Psoas muscle (tissue), 8 donors: Measurements from ENCODE around the gene TRDMT1. TPM values are rescaled to one million over a fixed set of nuclear protein-coding genes. Genes with fewer than 3 reads are reported as not detected.
"Not testable (repeated sequence)": the region's sequence is repeated elsewhere in the genome, so short reads cannot be mapped to it uniquely, and the experiment has no call there.

Source experiments
- ATAC-seq, 4 donors: fragments of 200-7000 bp; cut with Tn5 transposase; one replicate each; pipeline ENCODE4 v1.9.1; 2020; ENCODE audit warnings: moderate library complexity in 3 of 4, mild to moderate bottlenecking in 2 of 4
- DNase-seq, 2 donors: peaks; one replicate each; pipeline ENCODE4 v3.0.0-alpha.2; 2020
- H3K27ac ChIP-seq: fragments of 200-600 bp; one replicate; pipeline ENCODE4 v1.8.0; 2022
- H3K27me3 ChIP-seq, 3 donors: fragments of 200-600 bp in 1 of 3; one replicate each; pipeline versions ENCODE4 v1.6.1 to v1.8.0; 2013 to 2022; ENCODE audit warnings: low read length in 2 of 3, mild to moderate bottlenecking in 2 of 3, moderate library complexity in 1 of 3; ENCODE audit not compliant: insufficient read depth in 3 of 3
- H3K36me3 ChIP-seq, 2 donors: fragments of 200-600 bp in 1 of 2; one replicate each; pipeline versions ENCODE4 v1.6.1 to v1.8.0; 2013 to 2022; ENCODE audit warnings: low read depth in 1 of 2, mild to moderate bottlenecking in 1 of 2, moderate library complexity in 1 of 2; ENCODE audit not compliant: insufficient read depth in 1 of 2
- H3K4me1 ChIP-seq: fragments of 200-600 bp; one replicate; pipeline ENCODE4 v1.8.0; 2022
- H3K4me3 ChIP-seq: fragments of 200-600 bp; one replicate; pipeline ENCODE4 v1.8.0; 2022; ENCODE audit warnings: mild to moderate bottlenecking
- H3K9me3 ChIP-seq: fragments of 200-600 bp; one replicate; pipeline ENCODE4 v1.8.0; 2022
- CTCF ChIP-seq: fragments of 200-600 bp; IDR thresholded peaks from one replicate; pipeline ENCODE4 v1.8.0; 2022; ENCODE audit warnings: antibody characterized with exemption
- WGBS, 3 donors: extraction: QIAGEN DNeasy Blood & Tissue Kit; methylation state at CpG; one replicate each; pipeline versions ENCODE4 v1.1.6 to v1.1.7; 2013; 5-methylcytosine and 5-hydroxymethylcytosine counted together
- intact Hi-C, 2 donors: fragments of 100-400 bp; cut with DNase I; formaldehyde crosslinking; loops; one replicate each; pipeline versions ENCODE4 v1.11.0 to v1.14.2; 2022
- polyA plus RNA-seq, 3 donors: library from polyadenylated mRNA; stranded (reverse); fragments of 200-250 nt; gene quantifications; one replicate each; pipeline ENCODE4 v1.2.3, GENCODE V29; 2013
- total RNA-seq, 4 donors: library from RNA; stranded (reverse); fragmentation: NEBNext Ultra II Directional in 2 of 4; extraction: Animal tissue kit (Norgen Biotek cat#: 25700) in 2 of 4; gene quantifications; one replicate each; pipeline versions ENCODE4 v1.2.1 to v1.2.4, GENCODE V29; 2021 to 2023
- donor health status: healthy with polysubstance abuse.
- donor health status: DM: no; HTN: no; CAD: no; lungs with moderate emphysema.
- donor health status: Bipolar disorder and iron deficiency.
- donor health status: healthy.
- donor health status: DM: yes; HTN: yes; CAD: no.
- donor health status: DM: no; HTN: no; CAD: no.
- donor health status: DM: no; HTN: no; CAD: no.
- donor health status: DM: yes; HTN: yes; CAD: no.

The TRDMT1 gene
- total and polyA plus RNA-seq, 7 donors, result 0.49 to 2.7 (median 2.3) TPM

- DNase-seq (no peak), ATAC-seq (no peak)
- H3K4me1 ChIP-seq, result no peaks in the 10 kb centered on the region
- 80 to 83% (median 81%) methylated on average over 3 of the region's 3 CpGs for WGBS, 3 donors
- TF ChIP-seq CTCF, result no peak
- no peaks in the 10 kb centered on the region for H3K9me3 ChIP-seq
- intact Hi-C loops, result no loop called here
- no peaks in the 10 kb centered on the region for H3K27me3 ChIP-seq
- no peaks in the 10 kb centered on the region for H3K36me3 ChIP-seq
- H3K4me3 ChIP-seq, result no peak overlapping the region
- H3K27ac ChIP-seq, result no peak overlapping the region
Observed at GRCh38 chr10:17120694-17121093, 80.8 kb downstream of the TRDMT1 start.

DNA sequence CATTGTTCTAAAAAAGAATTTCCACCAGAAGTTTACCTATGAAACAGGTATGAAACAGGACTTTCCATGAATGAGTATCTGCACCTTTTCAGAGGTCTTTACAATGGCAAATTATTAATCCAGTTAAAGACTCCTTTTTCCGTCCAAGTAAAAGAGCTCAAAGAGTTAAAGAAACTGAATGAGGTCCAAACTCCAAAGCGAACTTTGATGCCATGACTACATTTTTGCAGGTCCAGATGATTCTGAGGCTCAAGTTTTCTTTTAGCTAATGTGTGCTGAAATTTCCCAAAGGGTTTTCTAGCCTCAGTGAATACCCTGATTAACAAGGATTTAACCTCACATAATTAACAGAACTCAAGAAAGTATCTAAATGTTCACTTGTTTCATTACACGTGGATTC lies 81.6 kb downstream of the TRDMT1 start:
- H3K4me3 ChIP-seq, result no peak overlapping the region
- H3K4me1 ChIP-seq, result no peaks in the 10 kb centered on the region
- no peak for DNase-seq
- H3K27ac ChIP-seq, result no peak overlapping the region
- 61 to 73% (median 63%) methylated on average over 3 of the region's 3 CpGs for WGBS, 3 donors
- no peaks in the 10 kb centered on the region for H3K27me3 ChIP-seq
- H3K9me3 ChIP-seq, result no peaks in the 10 kb centered on the region
- H3K36me3 ChIP-seq, result no peaks in the 10 kb centered on the region
- no peak for ATAC-seq
- intact Hi-C loops, result no loop called here
- no peak for TF ChIP-seq CTCF

DNA sequence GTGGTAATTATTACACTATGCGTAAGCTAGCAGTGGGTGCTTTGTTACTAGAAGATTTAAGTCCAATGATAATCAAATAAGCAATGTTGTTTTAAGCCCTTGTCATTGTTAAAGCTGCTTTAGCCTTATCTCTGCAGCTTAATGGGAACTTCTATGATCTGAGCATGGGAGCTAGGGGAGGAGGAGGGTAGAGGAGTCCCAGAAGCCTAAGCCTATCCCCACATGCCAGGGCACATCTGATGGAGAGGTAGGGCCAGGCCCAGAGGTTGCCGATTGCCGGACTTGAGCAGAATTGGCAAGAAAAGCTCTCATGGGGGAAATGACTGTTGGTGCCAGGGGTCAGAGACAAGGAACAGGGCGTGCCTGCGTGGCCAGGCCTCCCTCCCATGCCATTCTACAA lies 85.3 kb downstream of the TRDMT1 start:
- Histone ChIP-seq H3K4me1 (no peaks in the 10 kb centered on the region), H3K9me3 (no peaks in the 10 kb centered on the region), H3K27me3 (no peaks in the 10 kb centered on the region), H3K27ac (no peak overlapping the region), H3K36me3 (no peaks in the 10 kb centered on the region), H3K4me3 (no peak overlapping the region)
- TF ChIP-seq CTCF, result no peak
- no peak for ATAC-seq
- intact Hi-C loops, result no loop called here
- DNase-seq, result no peak
- 64 to 68% (median 65%) methylated on average over 5 of the region's 5 CpGs for WGBS, 3 donors

- 76 to 82% (median 81%) methylated on average over 5 of the region's 5 CpGs for WGBS, 3 donors
- no peak for ATAC-seq
- H3K4me1 ChIP-seq, result no peaks in the 10 kb centered on the region
Observed at GRCh38 chr10:17115683-17116082, 85.8 kb downstream of the TRDMT1 start.

DNA sequence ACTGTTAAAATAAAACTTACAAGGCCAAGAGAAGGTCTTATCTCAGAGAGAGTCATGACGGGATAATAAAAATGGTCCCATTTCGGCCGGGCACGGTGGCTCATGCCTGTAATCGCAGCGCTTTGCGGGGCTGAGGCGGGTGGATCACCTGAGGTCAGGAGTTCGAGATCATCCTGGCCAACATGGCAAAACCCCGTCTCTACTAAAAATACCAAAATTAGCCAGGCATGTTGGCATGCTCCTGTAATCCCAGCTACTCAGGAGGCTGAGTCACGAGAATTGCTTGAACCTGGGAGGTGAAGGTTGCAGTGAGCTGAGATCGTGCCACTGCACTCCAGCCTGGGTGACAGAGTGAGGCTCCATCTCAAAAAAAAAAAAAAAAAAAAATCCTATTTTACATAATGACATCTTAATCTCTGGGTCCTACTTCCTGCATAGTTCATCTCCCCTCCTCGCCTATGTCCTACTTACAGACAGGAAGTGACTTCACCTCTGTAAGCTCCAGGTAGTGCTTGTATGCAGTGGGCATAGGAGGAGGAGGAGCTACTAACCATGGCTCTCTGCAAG lies 86.5 kb downstream of the TRDMT1 start:
- WGBS, 3 donors, result 94 to 96% (median 95%) methylated on average over 13 of the region's 13 CpGs
- H3K4me1 ChIP-seq, H3K27ac ChIP-seq, H3K36me3 ChIP-seq, ATAC-seq, H3K4me3 ChIP-seq, DNase-seq, H3K9me3 ChIP-seq, intact Hi-C loops, H3K27me3 ChIP-seq: not testable (repeated sequence)

More at GRCh38 chr10:17115683-17116082, 85.8 kb downstream of the TRDMT1 start:
- intact Hi-C loops, result no loop called here
- Histone ChIP-seq H3K36me3 (no peaks in the 10 kb centered on the region), H3K4me3 (no peak overlapping the region), H3K9me3 (no peaks in the 10 kb centered on the region), H3K27ac (no peak overlapping the region), H3K27me3 (no peaks in the 10 kb centered on the region)
- DNase-seq, result no peak
- TF ChIP-seq CTCF, result no peak
